SK-N-SH treated with all-trans-retinoic acid at 6 μM for 48 hours (cell line): ENCODE data around the gene C11orf65.

Experiments used
- BACH2 ChIP-seq: fragments of 250-450 bp; sonication (Bioruptor Pico); IDR thresholded peaks from 2 replicates; pipeline ENCODE4 v1.9.0; 2021; ENCODE audit warnings: mild to moderate bottlenecking, borderline replicate concordance
- GLIS3 ChIP-seq: fragments of 250-450 bp; sonication (Bioruptor Pico); IDR thresholded peaks from 2 replicates; pipeline ENCODE4 v1.5.0; 2020; ENCODE audit warnings: mild to moderate bottlenecking, moderate library complexity
- OSR1 ChIP-seq: fragments of 250-450 bp; sonication (Bioruptor Pico); IDR thresholded peaks from 2 replicates; pipeline ENCODE4 v1.8.0; 2022; ENCODE audit warnings: moderate library complexity, mild to moderate bottlenecking, inconsistent platforms
- PATZ1 ChIP-seq: fragments of 250-450 bp; sonication (Bioruptor Pico); IDR thresholded peaks from 2 replicates; pipeline ENCODE4 v1.8.0; 2020; ENCODE audit warnings: mild to moderate bottlenecking, moderate library complexity, borderline replicate concordance
- POU6F1 ChIP-seq: fragments of 250-450 bp; sonication (Bioruptor Pico); IDR thresholded peaks from 2 replicates; pipeline ENCODE4 v1.8.0; 2021; ENCODE audit warnings: low read depth, mild to moderate bottlenecking, moderate library complexity, borderline replicate concordance
- RARB ChIP-seq: fragments of 250-450 bp; sonication (Bioruptor Pico); IDR thresholded peaks from 2 replicates; pipeline ENCODE4 v1.8.0; 2021; ENCODE audit warnings: mild to moderate bottlenecking, moderate library complexity
- TOX ChIP-seq: fragments of 250-450 bp; sonication (Bioruptor Pico); IDR thresholded peaks from 2 replicates; pipeline ENCODE4 v1.8.0; 2021; ENCODE audit warnings: mild to moderate bottlenecking, moderate library complexity, borderline replicate concordance
- ZFP3 ChIP-seq: fragments of 250-450 bp; sonication (Bioruptor Pico); IDR thresholded peaks from 2 replicates; pipeline ENCODE4 v1.5.0; 2020; ENCODE audit warnings: mild to moderate bottlenecking, moderate library complexity
- ZFP30 ChIP-seq: fragments of 450-650 bp; formaldehyde crosslinking; IDR thresholded peaks from 2 replicates; pipeline ENCODE4 v1.5.0; 2022; ENCODE audit warnings: mild to moderate bottlenecking, moderate library complexity
- ZNF8 ChIP-seq: fragments of 450-650 bp; formaldehyde crosslinking; IDR thresholded peaks from 2 replicates; pipeline ENCODE4 v1.5.0; 2020; ENCODE audit warnings: mild to moderate bottlenecking, moderate library complexity

DNA sequence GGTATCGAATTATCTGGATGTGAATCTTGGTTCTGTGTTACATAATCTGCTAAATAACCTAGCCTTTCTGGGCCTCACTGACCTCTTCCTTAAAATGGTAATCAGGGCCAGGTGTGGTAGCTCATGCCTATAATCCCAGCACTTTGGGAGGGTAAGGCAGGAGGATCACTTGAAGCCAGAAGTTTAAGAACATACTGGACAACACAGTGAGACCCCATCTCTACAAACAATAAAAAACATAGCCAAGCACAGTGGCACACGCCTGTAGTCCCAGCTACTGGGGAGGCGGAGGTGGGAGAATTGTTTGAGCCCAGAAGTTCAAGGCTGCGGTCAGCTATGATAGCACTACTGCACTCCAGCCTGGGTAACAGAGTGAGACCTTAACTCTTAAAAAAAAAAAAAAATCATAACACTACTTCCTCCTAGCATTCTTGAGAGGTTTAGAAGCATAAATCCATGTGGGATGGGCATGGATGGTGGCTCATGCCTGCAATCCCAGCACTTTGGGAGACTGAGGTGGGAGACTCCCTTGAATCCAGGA lies 72.5 kb downstream of the C11orf65 start:
- no peak for TF ChIP-seq PATZ1
- TF ChIP-seq ZFP30 (CRISPR knock-in tag): no peak
- no peak for TF ChIP-seq BACH2 (CRISPR knock-in tag)
- TF ChIP-seq POU6F1: no peak
- TF ChIP-seq TOX (CRISPR knock-in tag): no peak
- no peak for TF ChIP-seq ZFP3 (CRISPR knock-in tag)
- TF ChIP-seq GLIS3 (CRISPR knock-in tag): no peak
- no peak for TF ChIP-seq RARB (CRISPR knock-in tag)
- no peak for TF ChIP-seq ZNF8 (CRISPR knock-in tag)
- TF ChIP-seq OSR1 (CRISPR knock-in tag): no peak
